K562 (cell line): Measurements from ENCODE around the gene ZBTB22. TPM values are rescaled to one million over a fixed set of nuclear protein-coding genes. Genes with fewer than 3 reads are reported as not detected.
A peak's percentile ranks its signal among the peaks of the same experiment; 100 is the strongest.

Source experiments
- CHD7 ChIP-seq: fragments of 200-600 bp; sonication (generic); IDR thresholded peaks from one replicate; pipeline ENCODE4 v1.6.1; 2012; ENCODE audit warnings: mild to moderate bottlenecking, low read depth, low read length, inconsistent platforms
- EHMT2 ChIP-seq: fragments of 450-650 bp; IDR thresholded peaks from 2 replicates; pipeline ENCODE4 v1.6.1; 2018; ENCODE audit warnings: antibody characterized with exemption
- ELF1 ChIP-seq: fragments of 200-800 bp; sonication (Bioruptor generic); IDR thresholded peaks from 2 replicates; pipeline ENCODE4 v1.6.1; 2016; ENCODE audit warnings: missing genetic modification characterization, missing compliant biosample characterization
- FOXJ2 ChIP-seq: fragments of 200-800 bp; sonication (Bioruptor generic); IDR thresholded peaks from 2 replicates; pipeline ENCODE4 v1.6.1; 2016; ENCODE audit warnings: missing genetic modification characterization, missing compliant biosample characterization
- GTF2F1 ChIP-seq: IDR thresholded peaks from 2 replicates; pipeline ENCODE4 v1.6.1; 2011; ENCODE audit warnings: low read depth, low read length, improper control_type of control experiment
- NR2F6 ChIP-seq: fragments of 450-650 bp; formaldehyde crosslinking; IDR thresholded peaks from 2 replicates; pipeline ENCODE4 v1.4.0; 2020; ENCODE audit warnings: mild to moderate bottlenecking
- RBFOX2 ChIP-seq: fragments of 200-400 bp; formaldehyde crosslinking; IDR thresholded peaks from 2 replicates; pipeline ENCODE4 v1.6.1; 2017; ENCODE audit warnings: low read depth, mild to moderate bottlenecking, low read length, moderate library complexity
- RNF2 ChIP-seq: sonication (generic); IDR thresholded peaks from 2 replicates; pipeline ENCODE4 v1.6.1; 2016
- RUNX1 ChIP-seq: sonication (generic); IDR thresholded peaks from 2 replicates; pipeline ENCODE4 v1.6.1; 2016; ENCODE audit warnings: antibody characterized with exemption, low read depth
- SOX6 ChIP-seq: fragments of 450-650 bp; IDR thresholded peaks from 2 replicates; pipeline ENCODE4 v1.6.1; 2014; ENCODE audit warnings: mild to moderate bottlenecking
- TGIF2 ChIP-seq: sonication (generic); formaldehyde crosslinking; IDR thresholded peaks from 2 replicates; pipeline ENCODE4 v1.8.1; 2022; ENCODE audit warnings: mild to moderate bottlenecking, missing genetic modification reagents, moderate library complexity
- ZBED1 ChIP-seq: IDR thresholded peaks from 2 replicates; pipeline ENCODE4 v1.6.1; 2014
- ZNF444 ChIP-seq: fragments of 250-450 bp; sonication (Bioruptor Pico); IDR thresholded peaks from 2 replicates; pipeline ENCODE4 v1.4.0; 2020; ENCODE audit warnings: mild to moderate bottlenecking, moderate library complexity
- ZNF511 ChIP-seq: sonication (generic); formaldehyde crosslinking; IDR thresholded peaks from 2 replicates; pipeline ENCODE4 v1.8.0; 2022; ENCODE audit warnings: mild to moderate bottlenecking, missing genetic modification reagents
- polyA plus RNA-seq, 8 experiments: library from polyadenylated mRNA; depleted of rRNA in 4 of 8; stranded (reverse) in 5 of 8; unstranded in 3 of 8; fragments of >200 nt; fragmentation: Nextera tagmentation in 2 of 8; fragmentation: Illumina TruSeq in 1 of 8; extraction: Ambion mirVana in 2 of 8; extraction: Trizol in 1 of 8; gene quantifications; 2 replicates each; pipeline versions ENCODE4 v1.2.1 to v1.2.3, GENCODE V29; 2011 to 2014; ENCODE audit warnings: inconsistent platforms in 1 of 8, missing spikeins in 1 of 8
- total RNA-seq, 7 experiments: library from RNA; depleted of rRNA in 6 of 7; stranded (reverse); fragments of >200 nt in 6 of 7; fragmentation: Illumina TruSeq in 2 of 7; extraction: Trizol in 2 of 7; gene quantifications; 2 replicates each; pipeline versions ENCODE4 v1.2.1 to v1.2.3, GENCODE V29; 2011 to 2021; ENCODE audit warnings: low replicate concordance in 1 of 7
- TF ChIP-seq, protein P1 (sequence below): fragments of 250-450 bp; sonication (Bioruptor Pico); IDR thresholded peaks from 2 replicates; pipeline ENCODE4 v1.5.0; 2021

ZBTB22 gene
- total and polyA plus RNA-seq, 9 of the 15 experiments (the other 6 are each of a cell fraction or from before 2014, with no cell fraction given), result 0.21 to 11.9 (median 7.1) TPM

- TF ChIP-seq CHD7 (peak; percentile 21), ZBED1 (peak; percentile 63; the same call in 1 of the 2 replicates), RBFOX2 (peak; percentile 99), ZNF444 (CRISPR knock-in tag) (peak; percentile 60; the same call in 1 of the 2 replicates), FOXJ2 (tag) (peak; percentile 93), RNF2 (peak; percentile 83), GTF2F1 (peak; percentile 88; the same call in 1 of the 2 replicates), SOX6 (peak; percentile 67; the same call in 1 of the 2 replicates), RUNX1 (peak; percentile 77; the same call in 1 of the 2 replicates), ELF1 (peak; percentile 96), NR2F6 (CRISPR knock-in tag) (peak; percentile 85; the same call in 1 of the 2 replicates), TGIF2 (no peak; the same call in 1 of the 2 replicates), EHMT2 (peak; percentile 71), ZNF511 (CRISPR knock-in tag) (no peak; the same call in none of the 2 replicates)
- TF ChIP-seq, protein P1, sequence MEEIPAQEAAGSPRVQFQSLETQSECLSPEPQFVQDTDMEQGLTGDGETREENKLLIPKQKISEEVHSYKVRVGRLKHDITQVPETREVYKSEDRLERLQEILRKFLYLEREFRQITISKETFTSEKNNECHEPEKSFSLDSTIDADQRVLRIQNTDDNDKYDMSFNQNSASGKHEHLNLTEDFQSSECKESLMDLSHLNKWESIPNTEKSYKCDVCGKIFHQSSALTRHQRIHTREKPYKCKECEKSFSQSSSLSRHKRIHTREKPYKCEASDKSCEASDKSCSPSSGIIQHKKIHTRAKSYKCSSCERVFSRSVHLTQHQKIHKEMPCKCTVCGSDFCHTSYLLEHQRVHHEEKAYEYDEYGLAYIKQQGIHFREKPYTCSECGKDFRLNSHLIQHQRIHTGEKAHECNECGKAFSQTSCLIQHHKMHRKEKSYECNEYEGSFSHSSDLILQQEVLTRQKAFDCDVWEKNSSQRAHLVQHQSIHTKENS, result 0 out of 2 replicates have a peak, but pooled peaks have one; percentile 27
These were observed 45.9 kb downstream of the ZBTB22 start, which contains the start of the genes RPS18 and VPS52 (continued) for GRCh38 chr6:33271468-33272274.
